Left ventricle myocardium inferior (tissue), 1 donor: ENCODE results near the gene PTPRJ. TPM values are rescaled to one million over a fixed set of nuclear protein-coding genes. Genes with fewer than 3 reads are reported as not detected.

Experiments
- DNase-seq: peaks from one replicate; pipeline ENCODE4 v3.0.0-alpha.2; 2020
- H3K27ac ChIP-seq: fragments of 200-600 bp; replicated peaks from 2 replicates; pipeline ENCODE4 v1.8.0; 2021
- H3K27me3 ChIP-seq: fragments of 200-600 bp; 2 replicates; pipeline ENCODE4 v1.8.0; 2021; ENCODE audit warnings: low read depth
- H3K36me3 ChIP-seq: fragments of 200-600 bp; 2 replicates; pipeline ENCODE4 v1.8.0; 2021
- H3K4me1 ChIP-seq: fragments of 200-600 bp; 2 replicates; pipeline ENCODE4 v1.8.0; 2021
- H3K4me3 ChIP-seq: fragments of 200-600 bp; 2 replicates; pipeline ENCODE4 v1.8.0; 2021; ENCODE audit warnings: mild to moderate bottlenecking, moderate library complexity
- H3K9me3 ChIP-seq: fragments of 200-600 bp; replicated peaks from 2 replicates; pipeline ENCODE4 v1.8.0; 2021
- CTCF ChIP-seq: fragments of 200-600 bp; IDR thresholded peaks from 2 replicates; pipeline ENCODE4 v1.8.0; 2021; ENCODE audit warnings: antibody characterized with exemption, mild to moderate bottlenecking, borderline replicate concordance
- intact Hi-C: fragments of 100-400 bp; cut with micrococcal nuclease; formaldehyde crosslinking; loops from one replicate; pipeline ENCODE4 v1.11.0; 2022
- total RNA-seq: library from RNA; stranded (reverse); fragmentation: NEBNext Ultra II Directional; extraction: Animal tissue kit (Norgen Biotek cat#: 25700); gene quantifications from one replicate; pipeline ENCODE4 v1.2.1, GENCODE V29; 2021
- donor health status: DM: no; HTN: yes; CAD: no; lungs with severe emphysema.

Gene PTPRJ
- total RNA-seq, 1 donor from 2014 or later: 6.8 TPM

GRCh38 chr11:48101958-48102357 lies 121.6 kb downstream of the PTPRJ start:
- no peaks in the 10 kb centered on the region for H3K27me3 ChIP-seq
- intact Hi-C loops: no loop called here
- DNase-seq: no peak
- no peak for TF ChIP-seq CTCF
- no peaks in the 10 kb centered on the region for H3K9me3 ChIP-seq
- H3K36me3 ChIP-seq: no peaks in the 10 kb centered on the region
- peaks cover 41% of the 10 kb centered on the region for H3K4me1 ChIP-seq
- no peak overlapping the region for H3K27ac ChIP-seq
- no peak overlapping the region for H3K4me3 ChIP-seq

- intact Hi-C loops: no loop called here
- H3K27ac ChIP-seq: peak overlapping the region; percentile 26
- no peak for DNase-seq
- no peak overlapping the region for H3K4me3 ChIP-seq
- H3K27me3 ChIP-seq: no peaks in the 10 kb centered on the region
- TF ChIP-seq CTCF: no peak
- no peaks in the 10 kb centered on the region for H3K36me3 ChIP-seq
- peaks cover 41% of the 10 kb centered on the region for H3K4me1 ChIP-seq
- no peaks in the 10 kb centered on the region for H3K9me3 ChIP-seq
These were observed 123.5 kb downstream of the PTPRJ start for GRCh38 chr11:48103621-48104567.

GRCh38 chr11:48104568-48104924 lies 124.2 kb downstream of the PTPRJ start:
- Histone ChIP-seq H3K27ac (peak overlapping the region; percentile 26), H3K36me3 (no peaks in the 10 kb centered on the region), H3K9me3 (no peaks in the 10 kb centered on the region), H3K27me3 (no peaks in the 10 kb centered on the region), H3K4me1 (peaks cover 47% of the 10 kb centered on the region), H3K4me3 (no peak overlapping the region)
- intact Hi-C loops: no loop called here
- no peak for TF ChIP-seq CTCF
- DNase-seq: no peak

- TF ChIP-seq CTCF: no peak
- intact Hi-C loops: loop anchor here (5.0 kb wide), 1 partner anchor 168 kb away; no protein-coding TSS in a partner anchor
- no peaks in the 10 kb centered on the region for H3K9me3 ChIP-seq
- no peaks in the 10 kb centered on the region for H3K36me3 ChIP-seq
- peaks cover 55% of the 10 kb centered on the region for H3K4me1 ChIP-seq
- no peak overlapping the region for H3K4me3 ChIP-seq
- H3K27ac ChIP-seq: no peak overlapping the region
- DNase-seq: no peak
- no peaks in the 10 kb centered on the region for H3K27me3 ChIP-seq
These were observed 125.0 kb downstream of the PTPRJ start for GRCh38 chr11:48105096-48105990.

- Histone ChIP-seq H3K27ac (no peak overlapping the region), H3K4me1 (peaks cover 54% of the 10 kb centered on the region), H3K36me3 (no peaks in the 10 kb centered on the region), H3K27me3 (no peaks in the 10 kb centered on the region), H3K4me3 (no peak overlapping the region), H3K9me3 (no peaks in the 10 kb centered on the region)
- no peak for DNase-seq
- intact Hi-C loops: loop anchor here (5.0 kb wide), 1 partner anchor 169 kb away; no protein-coding TSS in a partner anchor
- no peak for TF ChIP-seq CTCF
These were observed 125.8 kb downstream of the PTPRJ start for GRCh38 chr11:48106166-48106565.
